SK-N-SH (cell line): ENCODE data around the gene DAB2IP. TPM values are rescaled to one million over a fixed set of nuclear protein-coding genes. Genes with fewer than 3 reads are reported as not detected.

Experiments
- CTCF ChIA-PET: fragments of 300-600, 350-600 bp; formaldehyde crosslinking; extraction: SDS; loops from one replicate; lab custom pipeline; 2021; lab: Yijun Ruan, JAX
- POLR2A ChIA-PET: fragments of 350-600 bp; sonication (Branson Sonifier 250); formaldehyde crosslinking; extraction: SDS; loops from one replicate; lab custom pipeline; 2020; ENCODE audit warnings: antibody characterized with exemption, inconsistent platforms; lab: Yijun Ruan, JAX
- DNase-seq: peaks from one replicate; pipeline ENCODE4 v3.0.0; 2012
- H2AFZ ChIP-seq: fragments of 200-600 bp; sonication (generic); 2 replicates; pipeline ENCODE4 v1.8.1; 2016; ENCODE audit warnings: antibody characterized with exemption, mild to moderate bottlenecking, low read depth
- H3F3A ChIP-seq: fragments of 200-600 bp; sonication (generic); replicated peaks from 2 replicates; pipeline ENCODE3; 2016; ENCODE audit warnings: antibody characterized with exemption, mild to moderate bottlenecking; ENCODE audit not compliant: insufficient read depth
- H3K27ac ChIP-seq, 2 experiments: fragments of 200-500 bp in 1 of 2; fragments of 200-600 bp in 1 of 2; sonication (Bioruptor generic) in 1 of 2; sonication (generic), shearing (Covaris generic) in 1 of 2; 2 replicates each; pipeline versions ENCODE4 v1.5.1 to v1.6.1; 2014 to 2016; ENCODE audit warnings: low read depth in 2 of 2, inconsistent platforms in 1 of 2, low read length in 1 of 2, mild to moderate bottlenecking in 1 of 2, mixed read lengths in 1 of 2
- H3K27me3 ChIP-seq: fragments of 200-600 bp; sonication (generic), shearing (Covaris generic); 2 replicates; pipeline ENCODE4 v1.6.1; 2016; ENCODE audit warnings: mixed run types; ENCODE audit not compliant: insufficient read depth
- H3K36me3 ChIP-seq, 2 experiments: fragments of 200-500 bp in 1 of 2; fragments of 200-600 bp in 1 of 2; sonication (Bioruptor generic) in 1 of 2; sonication (generic) in 1 of 2; replicated peaks in 1 of 2; 2 replicates each; pipeline versions ENCODE3 to v1.5.1; 2014 to 2016; ENCODE audit warnings: low read length in 1 of 2, mild to moderate bottlenecking in 1 of 2; ENCODE audit not compliant: insufficient read depth in 2 of 2, control insufficient read depth in 1 of 2
- H3K4me1 ChIP-seq, 2 experiments: fragments of 200-500 bp in 1 of 2; fragments of 200-600 bp in 1 of 2; sonication (Bioruptor generic) in 1 of 2; sonication (generic), shearing (Covaris generic) in 1 of 2; 2 replicates each; pipeline versions ENCODE4 v1.5.1 to v1.6.1; 2014 to 2016; ENCODE audit warnings: low read depth in 1 of 2, low read length in 1 of 2, mixed run types in 1 of 2; ENCODE audit not compliant: insufficient read depth in 2 of 2, control insufficient read depth in 1 of 2
- H3K4me2 ChIP-seq: fragments of 200-600 bp; sonication (generic), shearing (Covaris generic); 2 replicates; pipeline ENCODE4 v1.6.1; 2017; ENCODE audit warnings: mixed run types
- H3K4me3 ChIP-seq, 2 experiments: fragments of 200-500 bp in 1 of 2; fragments of 200-600 bp in 1 of 2; sonication (Bioruptor generic) in 1 of 2; sonication (generic), shearing (Covaris generic) in 1 of 2; 2 replicates each; pipeline versions ENCODE4 v1.5.1 to v1.8.1; 2014 to 2016; ENCODE audit warnings: low read depth in 2 of 2, inconsistent platforms in 1 of 2, low read length in 1 of 2, mild to moderate bottlenecking in 1 of 2, mixed read lengths in 1 of 2, moderate library complexity in 1 of 2
- H3K79me2 ChIP-seq: fragments of 200-600 bp; sonication (generic); 2 replicates; pipeline ENCODE4 v1.8.1; 2017; ENCODE audit warnings: mild to moderate bottlenecking; ENCODE audit not compliant: insufficient read depth
- H3K9ac ChIP-seq: fragments of 200-600 bp; sonication (generic); 2 replicates; pipeline ENCODE4 v1.6.1; 2017; ENCODE audit warnings: mixed run types
- H3K9me2 ChIP-seq: fragments of 200-600 bp; sonication (generic); 2 replicates; pipeline ENCODE4 v1.6.1; 2017; ENCODE audit warnings: mixed run types
- H3K9me3 ChIP-seq: fragments of 200-600 bp; sonication (generic); 2 replicates; pipeline ENCODE4 v1.6.1; 2017; ENCODE audit warnings: mixed run types, mild to moderate bottlenecking, moderate library complexity
- H4K20me1 ChIP-seq: fragments of 200-600 bp; sonication (generic); 2 replicates; pipeline ENCODE4 v1.6.1; 2017; ENCODE audit warnings: mild to moderate bottlenecking, mixed run types; ENCODE audit not compliant: insufficient read depth
- ELF1 ChIP-seq: IDR thresholded peaks from 2 replicates; pipeline ENCODE4 v1.4.0; 2012
- EZH2phosphoT487 ChIP-seq: fragments of 200-600 bp; sonication (generic); IDR thresholded peaks from 2 replicates; pipeline ENCODE4 v1.6.1; 2017; ENCODE audit warnings: low read depth, mixed run types, mild to moderate bottlenecking, antibody characterized with exemption, moderate library complexity, borderline replicate concordance
- FOSL2 ChIP-seq: IDR thresholded peaks from 2 replicates; pipeline ENCODE4 v1.4.0; 2012; ENCODE audit warnings: low read depth, mild to moderate bottlenecking, moderate library complexity, borderline replicate concordance
- FOXJ3 ChIP-seq: sonication (generic); formaldehyde crosslinking; IDR thresholded peaks from 2 replicates; pipeline ENCODE4 v1.5.1; 2020; ENCODE audit warnings: mild to moderate bottlenecking, missing genetic modification reagents
- FOXM1 ChIP-seq: IDR thresholded peaks from 2 replicates; pipeline ENCODE4 v1.4.0; 2012; ENCODE audit warnings: low read depth, mild to moderate bottlenecking
- GABPA ChIP-seq: IDR thresholded peaks from 2 replicates; pipeline ENCODE4 v1.4.0; 2012; ENCODE audit warnings: low read depth, mild to moderate bottlenecking
- JUND ChIP-seq: IDR thresholded peaks from 2 replicates; pipeline ENCODE4 v1.4.0; 2012
- NRF1 ChIP-seq: IDR thresholded peaks from 2 replicates; pipeline ENCODE4 v1.6.1; 2012; ENCODE audit warnings: low read depth, mild to moderate bottlenecking, low read length
- PBX3 ChIP-seq: IDR thresholded peaks from 2 replicates; pipeline ENCODE4; 2012
- RCOR1 ChIP-seq: fragments of 150-350 bp; IDR thresholded peaks from 2 replicates; pipeline ENCODE4 v1.6.1; 2017; ENCODE audit warnings: antibody characterized with exemption, low read length
- RFX5 ChIP-seq: IDR thresholded peaks from 2 replicates; pipeline ENCODE4 v1.6.1; 2012; ENCODE audit warnings: mild to moderate bottlenecking, improper control_type of control experiment, low read length
- RXRA ChIP-seq: IDR thresholded peaks from 2 replicates; pipeline ENCODE4 v1.4.0; 2012; ENCODE audit warnings: low read depth, mild to moderate bottlenecking, borderline replicate concordance
- SMC3 ChIP-seq: IDR thresholded peaks from 2 replicates; pipeline ENCODE4 v1.6.1; 2012; ENCODE audit warnings: low read depth, low read length, improper control_type of control experiment
- TEAD4 ChIP-seq: IDR thresholded peaks from 2 replicates; pipeline ENCODE4 v1.4.0; 2012; ENCODE audit warnings: mild to moderate bottlenecking, borderline replicate concordance; ENCODE audit not compliant: insufficient read depth
- WGBS: methylation state at CpG from one replicate; pipeline ENCODE4 v1.1.6; 2017; ENCODE audit warnings: low lambda C conversion rate; 5-methylcytosine and 5-hydroxymethylcytosine counted together
- polyA plus RNA-seq, 3 experiments: library from polyadenylated mRNA; depleted of rRNA; stranded (reverse); fragments of >200 nt; gene quantifications; 2 replicates each; pipeline ENCODE4 v1.2.3, GENCODE V29; 2012
- TF ChIP-seq, protein P1 (sequence below): fragments of 150-350 bp; IDR thresholded peaks from 2 replicates; pipeline ENCODE4 v1.6.1; 2017; ENCODE audit warnings: antibody characterized with exemption, low read length, low read depth, borderline replicate concordance
- TF ChIP-seq, protein P2 (sequence below): IDR thresholded peaks from 2 replicates; pipeline ENCODE4 v1.4.0; 2012; ENCODE audit warnings: low read depth
- TF ChIP-seq, protein P3 (sequence below): fragments of 200-600 bp; sonication (generic); IDR thresholded peaks from 2 replicates; pipeline ENCODE4 v1.6.1; 2017; ENCODE audit warnings: antibody characterized with exemption, mild to moderate bottlenecking, moderate library complexity

Gene DAB2IP
- polyA plus RNA-seq, 1 of the 3 experiments (the other 2 are of a cell fraction) = 21.4 TPM

GRCh38 chr9:121694001-121694400, 42.6 kb downstream of the DAB2IP start:
- 86% methylated on average over 5 of the region's 5 CpGs for WGBS
- Histone ChIP-seq H3F3A (peaks cover 44% of the 10 kb centered on the region), H4K20me1 (peaks cover 30% of the 10 kb centered on the region), H3K4me2 (no peak overlapping the region), H3K27me3 (no peaks in the 10 kb centered on the region), H3K9ac (no peak overlapping the region), H3K27ac (no peak overlapping the region), H3K4me3 (no peak overlapping the region), H3K36me3 (no peaks in the 10 kb centered on the region), H3K9me3 (no peaks in the 10 kb centered on the region), H2AFZ (no peak overlapping the region), H3K9me2 (no peaks in the 10 kb centered on the region), H3K4me1 (peaks cover 14 to 22% of the 10 kb centered on the region in 2 experiments; a peak in 3 of 4 replicates), H3K79me2 (no peaks in the 10 kb centered on the region)
- TF ChIP-seq RXRA = no peak
- TF ChIP-seq GABPA = no peak
- TF ChIP-seq, protein P1, sequence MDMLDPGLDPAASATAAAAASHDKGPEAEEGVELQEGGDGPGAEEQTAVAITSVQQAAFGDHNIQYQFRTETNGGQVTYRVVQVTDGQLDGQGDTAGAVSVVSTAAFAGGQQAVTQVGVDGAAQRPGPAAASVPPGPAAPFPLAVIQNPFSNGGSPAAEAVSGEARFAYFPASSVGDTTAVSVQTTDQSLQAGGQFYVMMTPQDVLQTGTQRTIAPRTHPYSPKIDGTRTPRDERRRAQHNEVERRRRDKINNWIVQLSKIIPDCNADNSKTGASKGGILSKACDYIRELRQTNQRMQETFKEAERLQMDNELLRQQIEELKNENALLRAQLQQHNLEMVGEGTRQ = no peak
- no peak for TF ChIP-seq RCOR1
- no peak for TF ChIP-seq NRF1
- TF ChIP-seq TEAD4 = no peak
- TF ChIP-seq FOXJ3 = no peak
- no peak for TF ChIP-seq FOSL2
- TF ChIP-seq, protein P2, sequence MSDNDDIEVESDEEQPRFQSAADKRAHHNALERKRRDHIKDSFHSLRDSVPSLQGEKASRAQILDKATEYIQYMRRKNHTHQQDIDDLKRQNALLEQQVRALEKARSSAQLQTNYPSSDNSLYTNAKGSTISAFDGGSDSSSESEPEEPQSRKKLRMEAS = no peak
- TF ChIP-seq PBX3 = no peak
- no peak for TF ChIP-seq SMC3
- TF ChIP-seq EZH2phosphoT487 = no peak
- no peak for TF ChIP-seq JUND
- TF ChIP-seq, protein P3, sequence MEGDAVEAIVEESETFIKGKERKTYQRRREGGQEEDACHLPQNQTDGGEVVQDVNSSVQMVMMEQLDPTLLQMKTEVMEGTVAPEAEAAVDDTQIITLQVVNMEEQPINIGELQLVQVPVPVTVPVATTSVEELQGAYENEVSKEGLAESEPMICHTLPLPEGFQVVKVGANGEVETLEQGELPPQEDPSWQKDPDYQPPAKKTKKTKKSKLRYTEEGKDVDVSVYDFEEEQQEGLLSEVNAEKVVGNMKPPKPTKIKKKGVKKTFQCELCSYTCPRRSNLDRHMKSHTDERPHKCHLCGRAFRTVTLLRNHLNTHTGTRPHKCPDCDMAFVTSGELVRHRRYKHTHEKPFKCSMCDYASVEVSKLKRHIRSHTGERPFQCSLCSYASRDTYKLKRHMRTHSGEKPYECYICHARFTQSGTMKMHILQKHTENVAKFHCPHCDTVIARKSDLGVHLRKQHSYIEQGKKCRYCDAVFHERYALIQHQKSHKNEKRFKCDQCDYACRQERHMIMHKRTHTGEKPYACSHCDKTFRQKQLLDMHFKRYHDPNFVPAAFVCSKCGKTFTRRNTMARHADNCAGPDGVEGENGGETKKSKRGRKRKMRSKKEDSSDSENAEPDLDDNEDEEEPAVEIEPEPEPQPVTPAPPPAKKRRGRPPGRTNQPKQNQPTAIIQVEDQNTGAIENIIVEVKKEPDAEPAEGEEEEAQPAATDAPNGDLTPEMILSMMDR = no peak
- TF ChIP-seq ELF1 = no peak
- TF ChIP-seq RFX5 = no peak
- TF ChIP-seq FOXM1 = no peak
- ChIA-PET POLR2A (no interaction called here), CTCF (interaction anchor here (0.8 to 8.2 kb wide), 7 partner anchors 12 to 297 kb away, joined by 3 to 150 read pairs (median 4); no protein-coding TSS in a partner anchor)
- no peak for DNase-seq
